ELF-1 (cell line): ENCODE data around the gene C1orf210.

Source experiments
- DNase-seq: peaks from one replicate; pipeline ENCODE4 v3.0.0-alpha.2; 2016; ENCODE audit warnings: low read depth, low spot score

The C1orf210 gene

GRCh38 chr1:43312663-43313515 lies 27.5 kb upstream of the C1orf210 start:
- no peak for DNase-seq

GRCh38 chr1:43312212-43312623 lies 26.8 kb upstream of the C1orf210 start:
- no peak for DNase-seq

GRCh38 chr1:43311521-43311920 lies 26.1 kb upstream of the C1orf210 start:
- no peak for DNase-seq

GRCh38 chr1:43309405-43310025 lies 24.1 kb upstream of the C1orf210 start:
- no peak for DNase-seq

- DNase-seq, result no peak
Measured at GRCh38 chr1:43308635-43309404, 23.4 kb upstream of the C1orf210 start.

GRCh38 chr1:43307458-43308158 lies 22.2 kb upstream of the C1orf210 start:
- DNase-seq, result no peak

GRCh38 chr1:43306688-43307457 lies 21.5 kb upstream of the C1orf210 start:
- no peak for DNase-seq

- DNase-seq, result no peak
Measured at GRCh38 chr1:43305926-43306687, 20.7 kb upstream of the C1orf210 start.

- no peak for DNase-seq
Measured at GRCh38 chr1:43305461-43305860, 20.1 kb upstream of the C1orf210 start.

GRCh38 chr1:43304771-43305300 lies 19.5 kb upstream of the C1orf210 start:
- no peak for DNase-seq

- DNase-seq, result no peak
Measured at GRCh38 chr1:43304314-43304681, 18.9 kb upstream of the C1orf210 start.

- no peak for DNase-seq
Measured at GRCh38 chr1:43303471-43304313, 18.3 kb upstream of the C1orf210 start.

GRCh38 chr1:43302721-43303470 lies 17.5 kb upstream of the C1orf210 start:
- DNase-seq, result no peak

- no peak for DNase-seq
Measured at GRCh38 chr1:43302201-43302600, 16.8 kb upstream of the C1orf210 start.

- DNase-seq, result no peak
Measured at GRCh38 chr1:43300378-43301094, 15.2 kb upstream of the C1orf210 start, which contains the start of gene TIE1. Gene TIE1 (plus strand): TSS chr1:43300982. CDS start chr1:43301072, 90 bp downstream.

GRCh38 chr1:43299101-43299500 lies 13.7 kb upstream of the C1orf210 start:
- DNase-seq, result no peak

- no peak for DNase-seq
Measured at GRCh38 chr1:43298055-43298454, 12.7 kb upstream of the C1orf210 start.

GRCh38 chr1:43296207-43296606 lies 10.8 kb upstream of the C1orf210 start:
- DNase-seq, result no peak
